Natural killer cell (primary cell): ENCODE results near the gene CISD3. TPM values are rescaled to one million over a fixed set of nuclear protein-coding genes. Genes with fewer than 3 reads are reported as not detected.

Source experiments
- ATAC-seq, 3 donors: fragments of 150-1000 bp in 2 of 3; fragments of 200-7000 bp in 1 of 3; cut with Tn5 transposase; 1 replicate in 1 of 3; 2 replicates in 2 of 3; pipeline ENCODE4 v1.10.0; 2021; ENCODE audit warnings: mild to moderate bottlenecking in 2 of 3, moderate library complexity in 2 of 3
- DNase-seq, 2 donors: peaks; one replicate each; pipeline versions ENCODE4 v3.0.0 to v3.0.0-alpha.2; 2013 to 2021; ENCODE audit warnings: mixed read lengths in 1 of 2
- H3K27ac ChIP-seq: one replicate; pipeline ENCODE4 v1.5.1; 2013; ENCODE audit warnings: mild to moderate bottlenecking, low read length
- H3K27me3 ChIP-seq: one replicate; pipeline ENCODE4 v1.6.1; 2013; ENCODE audit warnings: low read length; ENCODE audit not compliant: control insufficient read depth, insufficient read depth
- H3K36me3 ChIP-seq: one replicate; pipeline ENCODE4 v1.6.1; 2013; ENCODE audit warnings: low read length; ENCODE audit not compliant: control insufficient read depth, insufficient read depth
- H3K4me1 ChIP-seq: one replicate; pipeline ENCODE4 v1.6.1; 2013; ENCODE audit warnings: low read length; ENCODE audit not compliant: control insufficient read depth, insufficient read depth
- H3K4me3 ChIP-seq: one replicate; pipeline ENCODE4 v1.5.1; 2013; ENCODE audit warnings: low read length
- H3K9me3 ChIP-seq: one replicate; pipeline ENCODE4 v1.6.1; 2013; ENCODE audit warnings: low read length; ENCODE audit not compliant: control insufficient read depth, insufficient read depth
- H3K27ac Mint-ChIP-seq, 2 donors: one replicate each; pipeline ENCODE4 v1.8.0; 2022; ENCODE audit warnings: mild to moderate bottlenecking in 2 of 2, mixed read lengths in 2 of 2, moderate library complexity in 1 of 2
- H3K27me3 Mint-ChIP-seq, 2 donors: one replicate each; pipeline ENCODE4 v1.8.0; 2022; ENCODE audit warnings: low read depth in 2 of 2, mixed read lengths in 2 of 2
- H3K36me3 Mint-ChIP-seq: one replicate; pipeline ENCODE4 v1.8.0; 2022; ENCODE audit warnings: mixed read lengths
- H3K4me1 Mint-ChIP-seq, 2 donors: one replicate each; pipeline ENCODE4 v1.8.0; 2022; ENCODE audit warnings: mixed read lengths in 2 of 2
- H3K4me3 Mint-ChIP-seq: one replicate; pipeline ENCODE4 v1.8.0; 2022; ENCODE audit warnings: mild to moderate bottlenecking, moderate library complexity, mixed read lengths
- H3K9me3 Mint-ChIP-seq, 2 donors: one replicate each; pipeline ENCODE4 v1.8.0; 2022; ENCODE audit warnings: mixed read lengths in 2 of 2
- CTCF ChIP-seq: fragments of 200-600 bp; IDR thresholded peaks from one replicate; pipeline ENCODE4 v1.8.0; 2022; ENCODE audit warnings: antibody characterized with exemption
- WGBS: methylation state at CpG from one replicate; pipeline ENCODE4 v1.1.7; 2013; ENCODE audit warnings: missing lambda C conversion rate; ENCODE audit not compliant: insufficient coverage; 5-methylcytosine and 5-hydroxymethylcytosine counted together
- intact Hi-C: fragments of 100-400 bp; cut with micrococcal nuclease; formaldehyde crosslinking; loops from one replicate; pipeline ENCODE4 v1.14.2; 2022
- total RNA-seq, 4 donors: library from RNA; stranded (reverse); fragments of 120-200 nt in 1 of 4; gene quantifications; one replicate each; pipeline versions ENCODE4 v1.2.3 to v1.2.4, GENCODE V29; 2013 to 2022

CISD3 gene
- total RNA-seq, 3 donors from 2014 or later (not counting 1 experiment from before 2014, with no cell fraction given) = 32.6 to 37.4 (median 33.9) TPM

- Histone ChIP-seq H3K27me3 (no peaks in the 10 kb centered on the region), H3K36me3 (peaks cover 70% of the 10 kb centered on the region), H3K4me1 (peaks cover 59% of the 10 kb centered on the region), H3K4me3 (no peak overlapping the region), H3K9me3 (no peaks in the 10 kb centered on the region), H3K27ac (no peak overlapping the region)
- Mint-ChIP-seq H3K27me3 (no peaks in the 10 kb centered on the region), H3K27ac (peak overlapping the region; percentile 73), H3K4me1 (peaks cover 62 to 68% of the 10 kb centered on the region in 2 donors), H3K9me3 (no peaks in the 10 kb centered on the region), H3K36me3 (peaks cover 8% of the 10 kb centered on the region), H3K4me3 (peak overlapping the region; percentile 47)
- no peak for DNase-seq
- TF ChIP-seq CTCF = no peak
- intact Hi-C loops = loop anchor here (10.0 kb wide), 1 partner anchor 45 kb away; the partner anchor contains the start of gene PSMB3
- 93% methylated on average over 13 of the region's 13 CpGs for WGBS
- no peak for ATAC-seq
Measured at GRCh38 chr17:38709864-38710603, 20.1 kb upstream of the CISD3 start.

- peaks cover 8% of the 10 kb centered on the region for H3K36me3 Mint-ChIP-seq
- peak overlapping the region; percentile 73 for H3K27ac Mint-ChIP-seq
Measured at GRCh38 chr17:38710604-38710962, 19.6 kb upstream of the CISD3 start.

GRCh38 chr17:38710985-38711384 is 19.2 kb upstream of the CISD3 start:
- H3K9me3 Mint-ChIP-seq = no peaks in the 10 kb centered on the region
- Histone ChIP-seq H3K36me3 (peaks cover 79% of the 10 kb centered on the region), H3K27me3 (no peaks in the 10 kb centered on the region), H3K9me3 (no peaks in the 10 kb centered on the region), H3K4me3 (no peak overlapping the region), H3K4me1 (peaks cover 57% of the 10 kb centered on the region), H3K27ac (no peak overlapping the region)
- intact Hi-C loops = no loop called here
- peak overlapping the region; percentile 47 for H3K4me3 Mint-ChIP-seq
- H3K27ac Mint-ChIP-seq = peak overlapping the region; percentile 73
- H3K36me3 Mint-ChIP-seq = peaks cover 8% of the 10 kb centered on the region
- H3K4me1 Mint-ChIP-seq = peaks cover 60 to 72% of the 10 kb centered on the region in 2 donors
- no peak for TF ChIP-seq CTCF
- DNase-seq (no peak), ATAC-seq (no peak)
- no peaks in the 10 kb centered on the region for H3K27me3 Mint-ChIP-seq
- 80% methylated on average over 5 of the region's 5 CpGs for WGBS

More at GRCh38 chr17:38710604-38710962, 19.6 kb upstream of the CISD3 start:
- intact Hi-C loops = no loop called here
- Histone ChIP-seq H3K36me3 (peaks cover 75% of the 10 kb centered on the region), H3K4me1 (peaks cover 59% of the 10 kb centered on the region), H3K9me3 (no peaks in the 10 kb centered on the region), H3K4me3 (no peak overlapping the region), H3K27me3 (no peaks in the 10 kb centered on the region), H3K27ac (no peak overlapping the region)
- no peaks in the 10 kb centered on the region for H3K27me3 Mint-ChIP-seq
- no peaks in the 10 kb centered on the region for H3K9me3 Mint-ChIP-seq
- TF ChIP-seq CTCF = no peak
- DNase-seq = no peak
- ATAC-seq = no peak
- H3K4me1 Mint-ChIP-seq = peaks cover 62 to 72% of the 10 kb centered on the region in 2 donors
- WGBS = 92% methylated on average over 3 of the region's 3 CpGs
- peak overlapping the region; percentile 47 for H3K4me3 Mint-ChIP-seq
